GM19328 (cell line): ENCODE measurements around the gene STAB2.

ENCODE experiments used
- ATAC-seq: cut with Tn5 transposase; IDR thresholded peaks from one replicate; pipeline ENCODE4 v1.9.1; 2021; ENCODE audit warnings: mild to moderate bottlenecking, moderate library complexity; ENCODE audit not compliant: unreplicated experiment

STAB2 gene, protein sequence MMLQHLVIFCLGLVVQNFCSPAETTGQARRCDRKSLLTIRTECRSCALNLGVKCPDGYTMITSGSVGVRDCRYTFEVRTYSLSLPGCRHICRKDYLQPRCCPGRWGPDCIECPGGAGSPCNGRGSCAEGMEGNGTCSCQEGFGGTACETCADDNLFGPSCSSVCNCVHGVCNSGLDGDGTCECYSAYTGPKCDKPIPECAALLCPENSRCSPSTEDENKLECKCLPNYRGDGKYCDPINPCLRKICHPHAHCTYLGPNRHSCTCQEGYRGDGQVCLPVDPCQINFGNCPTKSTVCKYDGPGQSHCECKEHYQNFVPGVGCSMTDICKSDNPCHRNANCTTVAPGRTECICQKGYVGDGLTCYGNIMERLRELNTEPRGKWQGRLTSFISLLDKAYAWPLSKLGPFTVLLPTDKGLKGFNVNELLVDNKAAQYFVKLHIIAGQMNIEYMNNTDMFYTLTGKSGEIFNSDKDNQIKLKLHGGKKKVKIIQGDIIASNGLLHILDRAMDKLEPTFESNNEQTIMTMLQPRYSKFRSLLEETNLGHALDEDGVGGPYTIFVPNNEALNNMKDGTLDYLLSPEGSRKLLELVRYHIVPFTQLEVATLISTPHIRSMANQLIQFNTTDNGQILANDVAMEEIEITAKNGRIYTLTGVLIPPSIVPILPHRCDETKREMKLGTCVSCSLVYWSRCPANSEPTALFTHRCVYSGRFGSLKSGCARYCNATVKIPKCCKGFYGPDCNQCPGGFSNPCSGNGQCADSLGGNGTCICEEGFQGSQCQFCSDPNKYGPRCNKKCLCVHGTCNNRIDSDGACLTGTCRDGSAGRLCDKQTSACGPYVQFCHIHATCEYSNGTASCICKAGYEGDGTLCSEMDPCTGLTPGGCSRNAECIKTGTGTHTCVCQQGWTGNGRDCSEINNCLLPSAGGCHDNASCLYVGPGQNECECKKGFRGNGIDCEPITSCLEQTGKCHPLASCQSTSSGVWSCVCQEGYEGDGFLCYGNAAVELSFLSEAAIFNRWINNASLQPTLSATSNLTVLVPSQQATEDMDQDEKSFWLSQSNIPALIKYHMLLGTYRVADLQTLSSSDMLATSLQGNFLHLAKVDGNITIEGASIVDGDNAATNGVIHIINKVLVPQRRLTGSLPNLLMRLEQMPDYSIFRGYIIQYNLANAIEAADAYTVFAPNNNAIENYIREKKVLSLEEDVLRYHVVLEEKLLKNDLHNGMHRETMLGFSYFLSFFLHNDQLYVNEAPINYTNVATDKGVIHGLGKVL (N-terminal part only)

DNA sequence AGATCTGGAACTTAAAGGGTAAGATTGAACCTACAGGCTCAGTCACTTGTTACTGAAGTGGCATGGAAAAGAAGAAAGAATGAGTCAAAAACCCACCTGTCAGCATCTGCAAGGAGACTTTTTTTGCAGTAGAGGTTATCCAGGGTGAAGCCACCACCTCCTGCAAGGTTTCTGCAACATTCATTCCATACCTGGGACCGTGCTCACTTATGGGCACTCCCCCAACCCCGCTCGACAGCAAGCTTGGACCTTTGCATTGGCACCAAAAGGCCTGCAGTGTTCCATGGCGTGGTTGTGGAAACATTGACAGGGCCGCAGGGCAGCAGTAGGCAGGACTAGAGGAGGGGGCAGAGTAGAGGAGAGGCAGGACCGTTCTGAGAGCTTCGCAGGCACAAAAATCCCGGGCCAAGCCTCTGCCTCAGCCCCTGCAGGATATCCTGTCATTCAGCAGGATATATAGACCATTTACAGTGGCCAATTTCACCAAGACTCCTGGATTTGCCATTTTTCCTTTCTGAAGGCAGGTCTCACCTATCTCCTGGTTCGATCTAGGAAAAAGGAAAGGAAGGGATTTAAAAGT, at the start of gene STAB2:
STAB2 (plus strand) TSS at position 483 of the 580 bp plus-strand sequence. CDS start 204 bp downstream, outside the sequence.
- no peak for ATAC-seq

DNA sequence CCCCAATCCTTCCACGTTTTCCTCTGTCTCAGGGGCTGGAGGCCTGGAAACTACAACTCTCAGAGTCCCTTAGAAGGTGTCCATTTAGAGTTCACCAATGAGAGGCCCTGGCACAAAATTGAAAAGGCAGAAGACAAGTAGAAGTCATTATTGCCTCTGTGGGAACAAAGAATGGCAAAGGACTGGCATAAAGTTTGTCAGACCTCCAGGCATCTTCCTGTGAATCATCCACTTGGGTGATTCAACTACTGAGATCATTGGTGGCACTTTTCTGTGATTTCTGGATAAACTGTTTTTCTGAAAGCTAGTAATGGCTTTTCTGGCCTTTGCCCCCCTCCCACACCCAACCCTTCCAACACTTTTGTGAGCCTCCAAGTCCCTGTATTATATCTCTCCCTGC, 48.7 kb upstream of the STAB2 start:
- no peak for ATAC-seq

DNA sequence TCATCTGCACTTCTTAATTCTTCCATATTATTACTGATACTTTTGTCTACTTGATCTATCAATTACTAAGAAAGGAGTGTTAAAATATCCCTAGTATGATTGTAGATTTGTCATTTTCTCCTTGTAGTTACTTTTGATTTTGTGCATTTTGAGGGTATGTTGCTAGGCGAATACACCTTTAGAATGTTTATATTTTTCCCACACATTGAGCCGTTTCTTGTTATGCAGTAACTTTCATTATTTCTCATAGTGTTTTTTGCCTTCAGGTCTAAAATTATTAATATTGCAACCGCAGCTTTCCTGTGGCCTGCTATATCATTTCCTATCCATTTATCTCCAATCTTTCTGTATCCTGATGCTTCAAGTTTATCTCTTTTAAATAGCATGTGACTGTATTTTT, 46.8 kb upstream of the STAB2 start:
- ATAC-seq: no peak

DNA sequence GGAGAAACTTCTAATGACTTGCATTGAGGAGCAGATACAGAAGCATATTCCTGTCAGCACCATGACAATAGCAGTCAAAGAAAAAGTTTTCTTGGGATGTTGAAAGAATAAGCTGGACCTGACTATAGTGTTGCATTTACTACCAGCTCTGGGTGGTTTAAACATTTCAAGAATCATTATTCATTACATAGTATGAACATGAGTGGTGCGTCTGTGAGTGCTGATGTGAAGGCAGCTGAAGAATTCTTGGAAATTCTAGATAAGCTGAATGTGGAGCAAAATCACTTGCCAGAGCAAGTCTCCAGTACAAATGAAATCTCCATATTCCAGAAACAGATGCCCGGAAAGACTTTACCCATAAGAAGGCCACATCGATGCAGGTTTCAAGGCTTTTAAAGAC, 45.0 kb upstream of the STAB2 start:
- ATAC-seq: no peak

DNA sequence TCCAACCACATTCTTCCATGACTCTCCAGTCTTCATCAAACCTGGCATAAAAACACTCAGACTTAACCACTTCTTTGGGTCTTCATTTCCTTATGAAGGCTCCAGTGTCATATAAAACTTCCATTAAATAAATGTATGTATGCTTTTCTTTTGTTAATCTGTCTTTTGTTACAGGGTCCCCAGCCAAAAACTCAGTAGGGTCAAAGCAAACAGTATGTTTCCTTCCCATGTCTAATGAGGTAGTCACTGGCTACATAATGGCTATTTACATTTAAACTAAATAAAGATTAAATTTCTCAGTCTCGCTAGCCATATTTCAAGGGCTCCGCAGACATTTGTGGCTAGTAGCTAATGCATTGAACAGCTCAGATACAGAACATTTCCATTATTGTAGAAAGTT, 40.1 kb upstream of the STAB2 start:
- no peak for ATAC-seq

DNA sequence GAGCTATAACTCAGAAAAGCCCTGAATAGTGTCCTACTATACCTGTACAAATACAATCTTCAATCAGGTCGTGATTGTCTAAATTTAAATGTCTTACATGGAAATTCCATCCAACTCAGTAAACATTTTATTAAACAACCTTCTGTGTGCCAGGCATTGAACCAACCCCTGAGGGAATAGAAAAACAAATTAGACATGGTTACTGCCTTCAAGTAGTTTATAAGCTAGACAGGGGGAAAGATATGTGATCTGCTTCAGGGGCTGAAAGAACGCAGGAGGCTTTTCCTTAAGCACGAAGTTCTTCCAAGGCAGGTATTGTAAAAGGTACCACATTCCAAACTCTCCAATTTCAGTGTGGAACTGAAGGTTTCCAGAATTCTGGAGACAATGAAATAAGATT, 39.7 kb upstream of the STAB2 start:
- no peak for ATAC-seq

DNA sequence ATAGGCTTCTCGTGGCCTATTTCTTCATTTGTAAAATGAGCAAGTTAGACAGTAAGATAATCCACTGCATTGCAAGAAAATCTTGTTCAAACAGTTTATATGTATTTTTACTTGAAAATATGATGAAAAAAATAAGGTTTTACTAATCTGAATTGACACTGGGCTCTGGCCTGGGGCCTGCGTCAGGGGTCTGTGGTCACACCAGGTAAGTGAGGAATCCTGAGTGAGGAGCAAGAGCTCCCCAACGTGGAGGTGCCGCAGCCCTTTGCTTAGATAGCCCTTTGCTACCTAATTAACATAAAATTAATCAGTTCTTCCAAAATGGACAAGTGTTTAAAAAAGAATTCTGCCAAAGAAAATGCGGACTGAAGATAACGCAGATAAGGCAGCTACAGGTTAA, 39.1 kb upstream of the STAB2 start:
- no peak for ATAC-seq

DNA sequence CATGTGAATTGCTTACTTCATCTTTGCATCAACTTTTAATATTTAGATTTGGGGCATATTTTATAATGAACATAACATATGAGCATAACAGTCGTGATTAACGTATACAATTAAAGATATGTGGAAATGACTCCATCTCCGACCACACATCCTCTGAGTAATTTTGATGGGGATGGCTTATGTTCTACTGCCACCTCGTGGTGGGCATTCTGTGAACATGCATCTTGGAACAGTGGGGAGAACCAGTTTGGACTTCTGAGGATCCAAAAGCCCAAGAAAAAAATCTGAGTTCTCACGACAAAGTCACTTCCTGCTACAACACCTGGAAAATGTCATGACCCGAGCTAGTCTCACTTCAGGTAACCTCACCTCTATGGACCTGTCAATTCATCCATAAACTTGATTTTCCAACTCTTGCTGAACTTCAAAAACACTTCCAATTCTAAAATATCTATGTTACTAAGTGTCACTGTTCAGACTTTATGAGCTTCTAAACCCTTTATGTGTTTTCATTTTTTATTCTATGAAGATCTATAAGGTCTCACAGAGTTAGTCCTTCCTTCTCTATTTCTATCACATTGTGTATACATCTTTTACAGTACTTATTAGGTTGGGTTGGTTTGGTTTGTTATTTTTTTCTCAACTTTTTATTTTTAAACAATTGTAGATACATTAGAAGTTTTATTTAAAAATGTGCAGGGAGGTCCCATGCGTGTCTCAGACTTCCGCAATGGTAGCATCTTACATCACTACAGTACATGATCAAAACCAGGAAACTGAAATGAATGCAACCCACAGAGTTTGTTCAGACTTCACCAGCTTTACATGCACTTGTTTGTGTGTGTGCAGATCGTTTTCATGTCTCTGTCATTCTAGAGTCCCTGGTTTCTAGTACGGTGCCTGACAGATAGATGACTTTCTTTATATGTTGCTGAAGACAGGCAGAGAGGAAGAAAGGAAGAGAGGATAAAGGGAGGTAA, 38.2 kb upstream of the STAB2 start:
- ATAC-seq: no peak

DNA sequence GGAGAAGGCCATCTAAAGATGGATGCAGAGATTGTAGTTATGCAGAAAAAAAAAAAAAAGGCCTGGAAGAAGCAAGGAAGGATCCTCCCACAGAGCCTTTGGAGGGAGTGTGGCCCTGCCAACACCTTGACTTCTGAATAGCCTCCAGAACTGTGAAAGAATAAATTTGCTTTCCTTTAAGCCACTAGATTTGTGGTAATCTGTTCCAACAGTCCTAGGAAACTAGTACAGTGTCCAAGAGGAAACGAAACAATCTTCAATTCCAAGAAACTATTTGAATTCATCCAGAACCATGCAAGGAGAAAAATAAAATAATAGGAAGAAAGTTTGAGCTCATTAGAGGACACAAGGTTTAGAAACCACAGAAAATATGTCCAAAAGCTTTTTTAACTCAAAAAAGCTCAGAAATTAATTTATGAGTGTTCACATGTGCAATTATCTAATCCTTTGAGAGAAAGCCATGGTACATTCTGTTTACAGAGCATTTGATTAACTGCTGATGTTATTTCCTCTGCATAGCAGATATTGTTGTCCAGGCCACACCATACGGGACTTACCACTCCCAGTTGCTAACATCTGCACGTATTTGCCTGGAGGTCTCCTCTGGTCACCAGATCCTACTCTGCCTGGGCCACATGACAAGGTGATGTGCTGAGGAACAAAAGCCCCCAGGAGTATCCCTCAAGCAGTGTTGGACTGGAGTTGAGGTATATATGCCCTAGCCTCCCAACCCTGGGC, 30.0 kb upstream of the STAB2 start:
- no peak for ATAC-seq

DNA sequence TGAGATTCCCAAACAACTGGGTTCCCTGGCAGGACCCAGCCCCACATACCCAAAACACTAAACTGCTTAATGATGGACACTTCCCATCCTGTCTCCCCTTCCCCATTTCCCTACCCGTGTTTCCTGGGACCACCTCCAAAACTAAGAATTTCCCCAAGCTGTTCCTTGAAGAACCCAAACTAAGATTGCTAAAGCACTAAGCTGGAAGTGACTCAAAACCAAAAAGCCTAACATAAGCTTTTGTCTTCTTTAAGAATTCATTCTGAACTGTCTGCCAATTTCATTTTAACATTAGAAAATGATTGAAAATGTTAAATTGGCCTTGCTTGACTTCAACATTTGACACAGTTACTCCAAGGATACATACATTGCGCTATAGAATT, 29.5 kb upstream of the STAB2 start:
- ATAC-seq: no peak

DNA sequence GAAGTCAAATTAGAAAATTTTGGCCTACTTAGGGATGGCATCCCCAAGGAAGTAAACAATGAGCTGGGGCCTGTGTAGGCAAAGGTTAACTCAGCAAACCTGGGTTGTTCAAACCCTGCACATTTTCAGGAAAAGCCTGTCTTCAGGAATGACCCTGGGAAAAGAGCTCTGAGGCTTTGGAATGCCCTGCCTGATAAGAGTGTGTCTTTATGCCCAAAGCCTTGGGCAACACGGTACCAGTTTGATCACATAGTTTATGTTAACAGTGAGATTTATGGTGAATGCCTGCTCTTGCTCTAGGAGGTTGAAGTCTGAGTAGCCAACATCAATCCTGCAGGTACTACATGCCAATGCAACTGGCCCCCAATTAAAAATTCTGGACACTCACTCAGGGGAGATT, 28.2 kb upstream of the STAB2 start:
- no peak for ATAC-seq

DNA sequence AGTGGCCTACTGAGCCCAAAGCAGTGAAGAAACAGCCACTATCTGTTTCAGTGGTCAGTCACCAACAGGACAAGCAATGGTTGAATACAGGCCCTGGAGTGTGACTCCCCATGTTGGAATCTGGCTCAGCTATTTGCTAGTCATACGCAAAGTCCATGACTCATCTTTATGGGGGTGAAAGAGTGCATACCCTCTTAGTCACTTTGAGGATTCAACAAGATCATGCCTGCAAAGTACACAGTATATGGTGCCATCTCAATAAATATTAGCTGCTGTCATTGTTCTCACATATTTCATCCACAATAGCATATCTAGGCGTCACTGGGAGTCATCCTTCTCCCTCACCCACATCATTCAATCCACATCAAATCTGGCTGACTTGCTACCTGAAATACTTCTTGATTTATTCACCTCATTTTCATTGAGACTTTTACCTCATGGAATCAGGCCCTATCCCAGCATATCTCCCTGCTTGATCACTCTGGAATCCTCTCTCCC, 26.4 kb upstream of the STAB2 start:
- ATAC-seq: no peak

DNA sequence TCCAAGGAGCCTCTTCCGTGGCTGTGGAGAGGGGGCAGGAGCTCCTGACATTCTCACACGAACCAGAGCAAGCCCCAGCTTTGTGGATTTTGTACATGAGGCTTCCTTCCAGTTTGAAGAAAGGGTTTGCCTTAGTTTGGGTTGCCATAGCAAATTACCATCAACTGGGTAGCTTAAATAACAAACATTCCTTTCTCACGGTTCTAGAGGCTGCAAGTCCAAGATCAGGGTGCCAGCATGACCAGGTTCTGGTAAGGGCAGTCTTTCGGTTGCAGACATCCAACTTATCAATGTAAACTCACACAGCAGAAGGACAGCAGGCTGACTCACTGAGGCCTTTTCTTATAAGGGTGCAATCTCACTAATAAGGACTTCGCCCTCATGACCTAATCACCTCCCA, 25.9 kb upstream of the STAB2 start:
- no peak for ATAC-seq

DNA sequence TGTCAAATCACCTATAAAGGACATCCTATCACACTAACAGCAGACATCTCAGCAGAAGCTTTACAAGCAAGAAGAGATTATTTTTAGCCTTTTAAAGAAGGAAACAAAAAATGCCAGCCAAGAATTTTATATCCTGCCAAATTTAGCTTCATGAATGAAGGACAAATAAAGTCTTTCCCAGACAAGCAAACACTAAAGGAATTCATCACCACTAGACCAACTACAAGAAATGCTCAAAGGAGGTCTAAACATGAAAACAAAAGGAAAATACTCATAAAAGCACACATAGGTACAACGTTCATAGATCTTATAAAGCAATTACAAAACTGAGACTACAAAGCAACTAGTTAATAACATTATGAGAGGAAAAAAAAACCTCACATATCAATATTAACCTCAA, 20.7 kb upstream of the STAB2 start:
- ATAC-seq: no peak

DNA sequence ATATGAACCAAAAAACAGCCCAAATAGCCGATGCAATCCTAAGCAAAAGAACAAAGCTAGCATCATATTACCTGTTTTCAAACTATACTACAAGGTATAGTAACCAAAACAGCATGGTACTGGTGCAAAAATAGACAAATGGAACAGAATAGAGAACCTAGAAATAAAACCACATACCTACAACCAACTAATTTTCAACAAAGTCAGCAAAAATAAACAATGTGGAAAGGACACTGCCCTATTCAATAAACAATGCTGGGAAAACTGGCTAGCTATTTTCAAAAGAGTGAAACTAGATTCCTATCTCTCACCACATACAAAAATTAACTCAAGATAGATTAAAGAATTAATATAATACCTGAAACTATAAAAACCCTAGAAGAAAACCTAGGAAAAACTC, 17.8 kb upstream of the STAB2 start:
- ATAC-seq: no peak

DNA sequence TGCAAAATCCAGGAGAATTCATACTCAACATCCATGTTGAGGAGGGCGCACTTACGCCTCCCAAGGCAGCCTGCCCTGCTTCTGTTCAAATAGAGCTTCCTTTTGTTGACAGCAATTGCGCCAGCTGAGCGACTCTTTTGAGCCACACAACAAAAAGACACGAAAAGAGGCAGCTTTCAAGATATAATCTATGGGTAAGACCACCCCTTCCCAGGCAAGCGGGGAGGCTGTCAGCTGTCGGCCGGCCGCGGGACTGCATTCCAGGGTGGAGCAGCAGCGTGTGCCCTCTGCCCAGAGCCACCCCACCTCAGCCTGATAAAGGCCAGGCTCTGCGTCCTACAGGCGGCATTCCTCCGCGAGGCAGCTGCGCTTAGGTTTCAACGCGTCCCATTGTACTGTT, 15.8 kb upstream of the STAB2 start:
- ATAC-seq: no peak

DNA sequence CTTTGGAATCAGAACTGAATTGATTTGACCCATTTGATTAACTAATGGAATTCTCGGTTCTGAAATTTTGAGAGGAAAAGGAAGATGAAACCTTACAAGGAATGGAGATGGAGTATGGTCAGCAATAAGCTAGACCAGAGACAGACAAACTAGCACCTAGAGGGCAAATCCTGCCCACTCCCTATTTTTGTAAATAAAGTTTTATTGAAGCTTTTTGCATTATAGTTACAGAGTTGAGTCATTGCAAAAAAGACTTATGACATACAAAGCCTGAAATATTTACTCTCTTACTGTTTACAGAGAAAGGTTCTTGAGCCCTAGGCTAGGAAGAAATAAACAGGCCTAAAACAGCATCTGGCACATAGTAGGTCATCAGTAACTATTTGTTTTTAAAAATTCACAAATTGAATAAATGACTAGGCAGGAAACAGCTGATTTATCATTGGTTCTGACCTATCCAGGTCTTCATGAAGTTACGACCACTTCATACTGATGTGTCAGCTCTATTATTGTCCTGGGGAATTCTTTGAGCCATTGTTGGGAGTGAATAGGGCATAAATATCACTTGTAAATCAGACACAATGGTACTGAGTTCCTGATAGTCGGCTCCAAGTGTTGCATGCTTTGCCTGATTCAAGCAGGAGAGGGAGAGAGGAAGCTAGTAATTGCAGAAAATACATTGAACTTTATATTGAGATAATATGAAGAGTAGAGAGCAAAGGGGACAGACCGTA, 14.6 kb upstream of the STAB2 start:
- ATAC-seq: no peak

DNA sequence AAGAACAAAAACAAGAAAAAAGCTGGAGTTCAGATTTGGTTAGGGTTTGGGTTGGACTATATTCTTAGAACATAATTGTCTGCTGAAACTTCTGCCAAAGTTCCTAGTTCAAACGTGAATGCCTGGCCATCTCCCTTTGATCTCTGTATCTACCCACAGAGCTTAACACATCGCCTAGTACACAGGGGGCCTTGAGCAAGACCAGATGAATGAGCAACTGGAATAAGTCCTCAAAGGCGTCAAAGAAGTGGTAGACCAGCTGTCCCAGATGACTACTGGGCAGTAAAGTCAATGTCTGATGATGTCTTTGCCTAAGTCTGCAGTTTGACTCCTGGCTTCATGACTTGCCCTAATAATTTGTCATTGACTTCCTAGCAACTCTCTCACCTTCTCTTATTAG, 13.9 kb upstream of the STAB2 start:
- no peak for ATAC-seq
